Keratinocyte (primary cell): ENCODE data around the gene PABPN1L. TPM values are rescaled to one million over a fixed set of nuclear protein-coding genes. Genes with fewer than 3 reads are reported as not detected.

Experiments
- DNase-seq: peaks from one replicate; pipeline ENCODE4 v3.0.0-alpha.2; 2011; ENCODE audit warnings: low read depth, missing footprints, low spot score
- FAIRE-seq: peaks from 2 replicates; lab custom pipeline; 2011; peaks lifted over from hg19 to GRCh38; lab: Jason Lieb, UNC
- H2AFZ ChIP-seq: 2 replicates; pipeline ENCODE4 v1.6.0; 2012; ENCODE audit warnings: low read length, control low read depth, inconsistent platforms; ENCODE audit not compliant: control insufficient read depth
- H3K27ac ChIP-seq: 2 replicates; pipeline ENCODE4 v1.5.1; 2011; ENCODE audit warnings: low read length; ENCODE audit not compliant: control insufficient read depth, insufficient read depth
- H3K27me3 ChIP-seq: 3 replicates; pipeline ENCODE4 v1.6.0; 2011; ENCODE audit warnings: low read length; ENCODE audit not compliant: control insufficient read depth, insufficient read depth; ENCODE audit errors: extremely low read depth
- H3K36me3 ChIP-seq, 2 experiments: 2 replicates in 1 of 2; 3 replicates in 1 of 2; pipeline ENCODE4 v1.5.1; 2011; ENCODE audit warnings: low read length in 2 of 2, mild to moderate bottlenecking in 1 of 2; ENCODE audit not compliant: control insufficient read depth in 2 of 2, insufficient read depth in 2 of 2; ENCODE audit errors: extremely low read depth in 1 of 2
- H3K4me1 ChIP-seq: 3 replicates; pipeline ENCODE4 v1.5.1; 2011; ENCODE audit warnings: low read length; ENCODE audit not compliant: control insufficient read depth, insufficient read depth; ENCODE audit errors: extremely low read depth
- H3K4me2 ChIP-seq: 3 replicates; pipeline ENCODE4 v1.6.0; 2011; ENCODE audit warnings: low read depth, low read length; ENCODE audit not compliant: control insufficient read depth, insufficient read depth; ENCODE audit errors: extremely low read depth
- H3K4me3 ChIP-seq, 3 experiments: fragments of 200-600 bp in 1 of 3; sonication (generic) in 1 of 3; 2 replicates in 2 of 3; 3 replicates in 1 of 3; pipeline ENCODE4 v1.5.1; 2011 to 2016; ENCODE audit warnings: low read length in 3 of 3, mild to moderate bottlenecking in 3 of 3, control low read depth in 2 of 3, inconsistent platforms in 1 of 3, low read depth in 1 of 3, mixed read lengths in 1 of 3, mixed run types in 1 of 3, moderate library complexity in 1 of 3; ENCODE audit not compliant: control insufficient read depth in 2 of 3, insufficient read depth in 2 of 3; ENCODE audit errors: extremely low read depth in 1 of 3
- H3K79me2 ChIP-seq: 2 replicates; pipeline ENCODE4 v1.6.0; 2012; ENCODE audit warnings: low read length; ENCODE audit not compliant: control insufficient read depth, insufficient read depth
- H3K9ac ChIP-seq: 3 replicates; pipeline ENCODE4 v1.6.0; 2011; ENCODE audit warnings: low read length; ENCODE audit not compliant: control insufficient read depth, insufficient read depth; ENCODE audit errors: extremely low read depth
- H3K9me1 ChIP-seq: 3 replicates; pipeline ENCODE4 v1.6.0; 2011; ENCODE audit warnings: low read length; ENCODE audit not compliant: control insufficient read depth, insufficient read depth; ENCODE audit errors: extremely low read depth
- H3K9me3 ChIP-seq: 2 replicates; pipeline ENCODE4 v1.5.1; 2012; ENCODE audit warnings: low read depth, low read length; ENCODE audit not compliant: control insufficient read depth
- H4K20me1 ChIP-seq: 3 replicates; pipeline ENCODE4 v1.6.0; 2011; ENCODE audit warnings: low read length; ENCODE audit not compliant: control insufficient read depth, insufficient read depth; ENCODE audit errors: extremely low read depth
- CTCF ChIP-seq, 3 experiments: IDR thresholded peaks in 1 of 3; conservative IDR thresholded peaks in 1 of 3; optimal IDR thresholded peaks in 1 of 3; 2 replicates in 2 of 3; 3 replicates in 1 of 3; pipeline versions ENCODE3 to v1.5.1; 2011; ENCODE audit warnings: low read length in 3 of 3, mild to moderate bottlenecking in 3 of 3, moderate library complexity in 2 of 3, control low read depth in 1 of 3, inconsistent platforms in 1 of 3; ENCODE audit not compliant: insufficient read depth in 2 of 3; ENCODE audit errors: extremely low read depth in 1 of 3
- dilution Hi-C: fragments of 300-500 bp; cut with MboI; formaldehyde crosslinking; loops from one replicate; pipeline ENCODE4 v1.7.0; 2020; ENCODE audit warnings: low sequenced_read_pairs; ENCODE audit not compliant: extremely low pct_ligation_motif_present
- polyA minus RNA-seq, 3 experiments: library from RNA; depleted of rRNA, polyadenylated mRNA; stranded (reverse); fragments of >200 nt; gene quantifications; 1 replicate in 1 of 3; 2 replicates in 1 of 3; 3 replicates in 1 of 3; pipeline ENCODE4 v1.2.3, GENCODE V29; 2011
- polyA plus RNA-seq, 5 experiments: library from polyadenylated mRNA; depleted of rRNA in 3 of 5; stranded (reverse) in 3 of 5; stranded (forward) in 1 of 5; unstranded in 1 of 5; fragments of >200 nt; gene quantifications; 1 replicate in 1 of 5; 2 replicates in 3 of 5; 3 replicates in 1 of 5; pipeline versions ENCODE4 v1.2.1 to v1.2.3, GENCODE V29; 2011 to 2012; ENCODE audit warnings: missing spikeins in 2 of 5, low read depth in 1 of 5, low replicate concordance in 1 of 5

PABPN1L gene
- not detected in 3 replicates for polyA plus RNA-seq
- not detected for polyA plus RNA-seq (2011; ENCODE audit: low read depth)
- polyA plus RNA-seq (2011; cell fraction: cytosol; rRNA removed): not detected in 2 replicates
- polyA plus RNA-seq (2011; cell fraction: nucleus; rRNA removed): not detected in 2 replicates
- polyA plus RNA-seq (2012; ENCODE audit: low replicate concordance): not detected in 2 replicates
- polyA minus RNA-seq: not detected in 3 replicates
- polyA minus RNA-seq (2011; cell fraction: cytosol; rRNA and poly(A)+ RNA removed): not detected
- polyA minus RNA-seq (2011; cell fraction: nucleus; rRNA and poly(A)+ RNA removed): not detected in 2 replicates

GRCh38 chr16:88866151-88866920 lies at the start of gene PABPN1L:
PABPN1L (minus strand) TSS chr16:88866660; CDS start chr16:88866606, 54 bp downstream.
- H3K27ac ChIP-seq: no peak within 1 kb of the TSS
- no peak within 1 kb of the TSS for H3K9ac ChIP-seq
- FAIRE-seq: no peak
- no peak for TF ChIP-seq CTCF (optimal IDR thresholded peaks at IDR 0.05 in 1 of 3, IDR thresholded peaks at IDR 0.05 in 1 of 3, conservative IDR thresholded peaks at IDR 0.05 in 1 of 3; ENCODE audit: extremely low read depth in 1 of 3, insufficient read depth in 2 of 3, low read length in 3 of 3)
- H3K4me1 ChIP-seq: no peaks in the 10 kb centered on the region
- H3K79me2 ChIP-seq: no peaks in the 10 kb centered on the region
- H4K20me1 ChIP-seq: no peaks in the 10 kb centered on the region
- no peak for DNase-seq
- H3K9me3 ChIP-seq: no peaks in the 10 kb centered on the region
- H3K4me3 ChIP-seq: no peak within 1 kb of the TSS
- H3K27me3 ChIP-seq: peaks cover 27% of the 10 kb centered on the region
- dilution Hi-C loops: no loop called here
- no peaks in the 10 kb centered on the region for H3K9me1 ChIP-seq
- H2AFZ ChIP-seq: no peak within 1 kb of the TSS
- H3K4me2 ChIP-seq: no peak within 1 kb of the TSS
- H3K36me3 ChIP-seq: peaks cover 0 to 6% of the 10 kb centered on the region in 2 experiments

GRCh38 chr16:88915639-88916327 lies 49.3 kb upstream of the PABPN1L start:
- no peak overlapping the region for H2AFZ ChIP-seq
- no peak for DNase-seq
- no peak for TF ChIP-seq CTCF (optimal IDR thresholded peaks at IDR 0.05 in 1 of 3, IDR thresholded peaks at IDR 0.05 in 1 of 3, conservative IDR thresholded peaks at IDR 0.05 in 1 of 3; ENCODE audit: extremely low read depth in 1 of 3, insufficient read depth in 2 of 3, low read length in 3 of 3)
- H3K27ac ChIP-seq: no peak overlapping the region
- no peaks in the 10 kb centered on the region for H4K20me1 ChIP-seq
- H3K36me3 ChIP-seq: no peaks in the 10 kb centered on the region
- H3K9ac ChIP-seq: no peak overlapping the region
- peaks cover 10% of the 10 kb centered on the region for H3K4me1 ChIP-seq
- H3K4me2 ChIP-seq: no peak overlapping the region
- H3K79me2 ChIP-seq: no peaks in the 10 kb centered on the region
- peaks cover 8% of the 10 kb centered on the region for H3K9me3 ChIP-seq
- dilution Hi-C loops: no loop called here
- no peak for FAIRE-seq
- no peaks in the 10 kb centered on the region for H3K9me1 ChIP-seq
- H3K4me3 ChIP-seq: no peak overlapping the region
- H3K27me3 ChIP-seq: peaks cover 17% of the 10 kb centered on the region
